Fibroblast of villous mesenchyme (primary cell): ENCODE data around the gene TTLL11. TPM values are rescaled to one million over a fixed set of nuclear protein-coding genes. Genes with fewer than 3 reads are reported as not detected.

ENCODE experiments used
- DNase-seq: peaks from one replicate; pipeline ENCODE4 v3.0.0-alpha.2; 2010; ENCODE audit warnings: low read depth
- H3K4me3 ChIP-seq: 2 replicates; pipeline ENCODE4 v1.5.1; 2011; ENCODE audit warnings: low read depth, mild to moderate bottlenecking, low read length
- CTCF ChIP-seq: IDR thresholded peaks from 2 replicates; pipeline ENCODE4 v1.5.1; 2012; ENCODE audit warnings: low read depth, mild to moderate bottlenecking, low read length; ENCODE audit not compliant: insufficient read depth
- total RNA-seq: library from RNA; depleted of rRNA; stranded (reverse); fragments of >200 nt; gene quantifications from 2 replicates; pipeline ENCODE4 v1.2.3, GENCODE V29; 2012

TTLL11 gene
- total RNA-seq, 1 donor = 4.3 TPM

GRCh38 chr9:121815546-121816448 is 277.3 kb downstream of the TTLL11 start:
- DNase-seq = no peak
- TF ChIP-seq CTCF = no peak
- H3K4me3 ChIP-seq = no peak overlapping the region

- H3K4me3 ChIP-seq = no peak overlapping the region
- no peak for DNase-seq
These were observed 278.0 kb downstream of the TTLL11 start for GRCh38 chr9:121815084-121815483.

GRCh38 chr9:121814594-121814993 is 278.5 kb downstream of the TTLL11 start:
- DNase-seq = no peak
- H3K4me3 ChIP-seq = no peak overlapping the region
- no peak for TF ChIP-seq CTCF

More at GRCh38 chr9:121815084-121815483, 278.0 kb downstream of the TTLL11 start:
- no peak for TF ChIP-seq CTCF

- H3K4me3 ChIP-seq = no peak overlapping the region
- DNase-seq = no peak
- TF ChIP-seq CTCF = no peak
These were observed 279.4 kb downstream of the TTLL11 start for GRCh38 chr9:121813519-121814210.

GRCh38 chr9:121812159-121812735 is 280.9 kb downstream of the TTLL11 start:
- DNase-seq = no peak
- no peak overlapping the region for H3K4me3 ChIP-seq
- no peak for TF ChIP-seq CTCF

GRCh38 chr9:121811751-121812150 is 281.4 kb downstream of the TTLL11 start:
- no peak for DNase-seq
- no peak for TF ChIP-seq CTCF
- no peak overlapping the region for H3K4me3 ChIP-seq
